ENCODE measurements around the gene HAUS6.

DNA sequence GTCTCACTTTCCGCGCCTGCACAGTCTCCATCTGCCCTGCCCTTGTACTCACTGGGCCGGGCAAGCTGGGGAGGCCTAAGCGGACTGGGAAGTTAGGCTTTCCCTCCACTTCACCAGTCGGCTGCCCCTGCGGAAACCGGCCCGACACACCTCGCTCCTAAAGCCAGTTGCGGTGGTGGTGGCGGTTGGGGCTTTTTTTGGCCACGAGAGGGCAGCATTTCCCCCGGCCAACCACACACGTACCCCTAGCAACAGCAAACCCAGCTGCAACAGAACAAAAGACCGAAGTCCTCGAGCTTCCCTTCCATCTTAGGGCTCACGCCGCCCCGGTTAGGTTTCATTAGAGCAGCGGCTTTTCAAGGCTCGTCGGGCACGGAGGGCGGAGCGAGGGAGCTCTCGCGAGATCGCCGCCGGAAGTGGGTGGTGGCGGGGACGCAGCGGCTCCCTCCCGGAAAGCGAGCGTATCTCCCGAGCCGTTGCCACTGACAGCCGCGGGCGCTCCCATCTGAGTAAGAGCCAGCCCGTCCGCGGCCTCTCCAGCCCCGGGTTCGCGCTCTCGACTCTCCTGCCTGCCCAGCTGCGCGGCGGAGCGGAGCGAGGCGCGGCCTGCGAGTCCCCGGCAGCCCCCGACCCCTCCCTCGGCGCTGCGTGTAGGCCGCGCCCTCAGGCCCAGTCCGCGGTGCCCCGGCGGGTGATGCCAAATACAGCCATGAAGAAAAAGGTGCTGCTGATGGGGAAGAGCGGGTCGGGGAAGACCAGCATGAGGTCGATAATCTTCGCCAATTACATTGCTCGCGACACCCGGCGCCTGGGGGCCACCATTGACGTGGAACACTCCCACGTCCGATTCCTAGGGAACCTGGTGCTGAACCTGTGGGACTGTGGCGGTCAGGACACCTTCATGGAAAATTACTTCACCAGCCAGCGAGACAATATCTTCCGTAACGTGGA lies 53.5 kb downstream of the HAUS6 start, which contains the start of gene RRAGA:
- TF ChIP-seq, protein P1, sequence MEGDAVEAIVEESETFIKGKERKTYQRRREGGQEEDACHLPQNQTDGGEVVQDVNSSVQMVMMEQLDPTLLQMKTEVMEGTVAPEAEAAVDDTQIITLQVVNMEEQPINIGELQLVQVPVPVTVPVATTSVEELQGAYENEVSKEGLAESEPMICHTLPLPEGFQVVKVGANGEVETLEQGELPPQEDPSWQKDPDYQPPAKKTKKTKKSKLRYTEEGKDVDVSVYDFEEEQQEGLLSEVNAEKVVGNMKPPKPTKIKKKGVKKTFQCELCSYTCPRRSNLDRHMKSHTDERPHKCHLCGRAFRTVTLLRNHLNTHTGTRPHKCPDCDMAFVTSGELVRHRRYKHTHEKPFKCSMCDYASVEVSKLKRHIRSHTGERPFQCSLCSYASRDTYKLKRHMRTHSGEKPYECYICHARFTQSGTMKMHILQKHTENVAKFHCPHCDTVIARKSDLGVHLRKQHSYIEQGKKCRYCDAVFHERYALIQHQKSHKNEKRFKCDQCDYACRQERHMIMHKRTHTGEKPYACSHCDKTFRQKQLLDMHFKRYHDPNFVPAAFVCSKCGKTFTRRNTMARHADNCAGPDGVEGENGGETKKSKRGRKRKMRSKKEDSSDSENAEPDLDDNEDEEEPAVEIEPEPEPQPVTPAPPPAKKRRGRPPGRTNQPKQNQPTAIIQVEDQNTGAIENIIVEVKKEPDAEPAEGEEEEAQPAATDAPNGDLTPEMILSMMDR (IDR thresholded peaks at IDR 0.05 in 8 of 11, conservative IDR thresholded peaks at IDR 0.05 in 3 of 11) = peak; percentile 75 to 95 (median 90)
- TF ChIP-seq POLR2A (IDR thresholded peaks at IDR 0.05) = peak; percentile 22 to 80 (median 35)
- TF ChIP-seq POLR2AphosphoS5 (IDR thresholded peaks at IDR 0.05) = peak; percentile 93 to 96 (median 94)

Measured in spleen (tissue), 7 donors.